CD4-positive, CD25-positive, alpha-beta regulatory T cell (primary cell): ENCODE measurements around the gene SMARCD3. TPM values are rescaled to one million over a fixed set of nuclear protein-coding genes. Genes with fewer than 3 reads are reported as not detected.

ENCODE experiments used
- ATAC-seq, 2 donors: fragments of 150-1000 bp; cut with Tn5 transposase; one replicate each; pipeline ENCODE4 v1.10.0; 2021; ENCODE audit warnings: low read depth in 2 of 2, moderate number of reproducible peaks in 2 of 2, moderate library complexity in 1 of 2
- DNase-seq, 3 donors: peaks; one replicate each; pipeline versions ENCODE4 v3.0.0 to v3.0.0-alpha.2; 2012 to 2022; ENCODE audit warnings: mixed read lengths in 1 of 3
- H3K27ac ChIP-seq: one replicate; pipeline ENCODE4 v1.7.0; 2013; ENCODE audit warnings: mild to moderate bottlenecking, low read length; ENCODE audit not compliant: insufficient read depth, poor library complexity, severe bottlenecking
- H3K27me3 ChIP-seq: one replicate; pipeline ENCODE4 v1.7.0; 2013; ENCODE audit warnings: low read length; ENCODE audit not compliant: control insufficient read depth, insufficient read depth
- H3K36me3 ChIP-seq: one replicate; pipeline ENCODE4 v1.7.0; 2013; ENCODE audit warnings: mild to moderate bottlenecking, low read length, moderate library complexity; ENCODE audit not compliant: control insufficient read depth, insufficient read depth
- H3K4me1 ChIP-seq: 2 replicates; pipeline ENCODE4 v1.7.0; 2013; ENCODE audit warnings: mild to moderate bottlenecking, low read length; ENCODE audit not compliant: insufficient read depth, control insufficient read depth, poor library complexity, severe bottlenecking
- H3K4me3 ChIP-seq: one replicate; pipeline ENCODE4 v1.7.0; 2013; ENCODE audit warnings: low read depth, mild to moderate bottlenecking, low read length, moderate library complexity
- H3K9me3 ChIP-seq, 2 experiments: 1 replicate in 1 of 2; 2 replicates in 1 of 2; pipeline ENCODE4 v1.7.0; 2013; ENCODE audit warnings: low read length in 2 of 2, mild to moderate bottlenecking in 1 of 2, moderate library complexity in 1 of 2; ENCODE audit not compliant: control insufficient read depth in 2 of 2
- H3K27ac Mint-ChIP-seq, 3 donors: one replicate each; pipeline ENCODE4 v1.8.0; 2020 to 2022; ENCODE audit warnings: mild to moderate bottlenecking in 3 of 3, mixed read lengths in 3 of 3, moderate library complexity in 2 of 3
- H3K27me3 Mint-ChIP-seq: one replicate; pipeline ENCODE4 v1.8.0; 2022; ENCODE audit warnings: mild to moderate bottlenecking, mixed read lengths
- H3K36me3 Mint-ChIP-seq: one replicate; pipeline ENCODE4 v1.8.0; 2020; ENCODE audit warnings: mixed read lengths
- H3K4me1 Mint-ChIP-seq, 4 donors: one replicate each; pipeline ENCODE4 v1.8.0; 2020 to 2022; ENCODE audit warnings: mixed read lengths in 4 of 4, mild to moderate bottlenecking in 1 of 4
- H3K4me3 Mint-ChIP-seq, 4 donors: one replicate each; pipeline ENCODE4 v1.8.0; 2020 to 2022; ENCODE audit warnings: mild to moderate bottlenecking in 4 of 4, mixed read lengths in 4 of 4, moderate library complexity in 3 of 4
- H3K9me3 Mint-ChIP-seq, 7 donors: one replicate each; pipeline ENCODE4 v1.8.0; 2020 to 2022; ENCODE audit warnings: mixed read lengths in 7 of 7, mild to moderate bottlenecking in 3 of 7, moderate library complexity in 2 of 7
- polyA plus RNA-seq, 4 donors: library from polyadenylated mRNA; unstranded; fragments of 300-500 nt; fragmentation: Illumina TruSeq; gene quantifications; one replicate each; pipeline ENCODE4 v1.2.3, GENCODE V29; 2021
- total RNA-seq: library from RNA; stranded (reverse); gene quantifications from one replicate; pipeline ENCODE4 v1.2.3, GENCODE V29; 2022

SMARCD3 gene
- total and polyA plus RNA-seq, 5 donors from 2014 or later = 1.5 to 4.7 (median 2.5) TPM

- Histone ChIP-seq H3K27me3 (peaks cover 2% of the 10 kb centered on the region), H3K36me3 (no peaks in the 10 kb centered on the region), H3K9me3 (no peaks in the 10 kb centered on the region), H3K4me3 (no peak overlapping the region), H3K4me1 (no peaks in the 10 kb centered on the region), H3K27ac (no peak overlapping the region)
- ATAC-seq (no peak), DNase-seq (no peak)
- Mint-ChIP-seq H3K4me3 (no peak overlapping the region), H3K9me3 (peaks cover 0 to 2% (median 0%) of the 10 kb centered on the region in 7 donors), H3K4me1 (no peaks in the 10 kb centered on the region), H3K27me3 (peaks cover 20% of the 10 kb centered on the region), H3K27ac (peak overlapping the region in 1 of 3 donors; percentile 23), H3K36me3 (no peaks in the 10 kb centered on the region)
Measured at GRCh38 chr7:151194188-151194587, 54.3 kb downstream of the SMARCD3 start.

GRCh38 chr7:151193203-151193978, 55.1 kb downstream of the SMARCD3 start:
- no peaks in the 10 kb centered on the region for H3K36me3 ChIP-seq
- Mint-ChIP-seq H3K4me1 (no peaks in the 10 kb centered on the region), H3K36me3 (no peaks in the 10 kb centered on the region), H3K27me3 (peaks cover 26% of the 10 kb centered on the region), H3K27ac (peak overlapping the region in 1 of 3 donors; percentile 38), H3K9me3 (peaks cover 0 to 2% (median 0%) of the 10 kb centered on the region in 7 donors), H3K4me3 (no peak overlapping the region)
- H3K4me3 ChIP-seq = no peak overlapping the region
- H3K9me3 ChIP-seq = no peaks in the 10 kb centered on the region
- H3K27ac ChIP-seq = no peak overlapping the region
- peaks cover 2% of the 10 kb centered on the region for H3K27me3 ChIP-seq
- no peak for ATAC-seq
- no peaks in the 10 kb centered on the region for H3K4me1 ChIP-seq
- DNase-seq = no peak

DNA sequence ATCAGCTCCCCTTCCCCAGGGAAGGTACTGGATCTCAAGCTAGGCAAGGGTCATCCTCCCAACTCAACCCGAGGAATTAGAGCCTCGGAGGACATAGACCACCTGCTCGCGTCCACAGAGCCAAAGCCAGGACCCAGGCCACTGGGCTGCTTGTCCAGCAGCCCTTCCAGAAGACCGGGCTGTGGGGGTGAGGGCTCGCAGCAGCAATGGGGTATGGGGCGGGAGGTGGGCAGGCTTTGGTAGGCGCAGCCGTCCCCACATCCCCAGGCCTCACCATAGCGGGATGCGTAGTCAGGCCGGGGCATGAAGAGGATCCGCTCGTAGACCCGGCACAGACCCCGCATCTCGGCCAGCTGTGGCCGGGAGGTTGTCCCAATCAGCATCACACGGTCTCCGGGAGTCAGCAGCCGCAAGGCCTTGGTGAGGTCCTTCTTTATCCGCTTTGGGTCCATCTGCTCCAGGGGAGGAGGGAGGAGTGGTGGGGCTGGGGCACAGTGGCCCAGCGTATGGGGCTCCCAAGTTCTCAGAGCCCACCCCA, 56.4 kb downstream of the SMARCD3 start:
- Mint-ChIP-seq H3K4me1 (no peaks in the 10 kb centered on the region), H3K27ac (no peak overlapping the region), H3K4me3 (no peak overlapping the region), H3K36me3 (no peaks in the 10 kb centered on the region), H3K9me3 (peaks cover 0 to 2% (median 0%) of the 10 kb centered on the region in 7 donors), H3K27me3 (peaks cover 26% of the 10 kb centered on the region)
- H3K4me1 ChIP-seq = no peaks in the 10 kb centered on the region
- no peak overlapping the region for H3K4me3 ChIP-seq
- no peak overlapping the region for H3K27ac ChIP-seq
- ATAC-seq (no peak), DNase-seq (no peak)
- H3K36me3 ChIP-seq = no peaks in the 10 kb centered on the region
- H3K27me3 ChIP-seq = peaks cover 2% of the 10 kb centered on the region
- no peaks in the 10 kb centered on the region for H3K9me3 ChIP-seq

DNA sequence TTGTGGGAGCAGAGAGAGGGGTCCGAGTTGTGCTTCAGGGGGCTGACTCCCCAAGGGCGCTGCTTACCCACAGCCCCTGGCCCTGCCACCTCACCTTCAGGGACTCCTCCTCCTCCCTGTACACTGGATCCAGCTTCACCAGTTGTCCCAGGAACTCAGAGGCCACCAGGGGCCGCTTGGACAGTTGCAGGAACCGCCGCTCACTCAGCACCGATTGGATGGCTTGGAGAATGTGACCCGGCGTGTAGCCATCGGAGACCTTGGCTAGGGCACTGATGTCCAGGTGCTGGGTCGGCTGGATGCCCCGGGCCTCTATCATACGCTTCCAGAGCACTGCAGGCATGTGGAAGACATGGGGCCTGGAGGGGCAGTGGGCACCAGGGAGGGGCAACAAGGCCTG, 57.0 kb downstream of the SMARCD3 start:
- Mint-ChIP-seq H3K36me3 (no peaks in the 10 kb centered on the region), H3K27ac (no peak overlapping the region), H3K4me3 (no peak overlapping the region), H3K27me3 (peaks cover 26% of the 10 kb centered on the region), H3K9me3 (peaks cover 0 to 2% (median 0%) of the 10 kb centered on the region in 7 donors), H3K4me1 (no peaks in the 10 kb centered on the region)
- H3K36me3 ChIP-seq = no peaks in the 10 kb centered on the region
- ATAC-seq (no peak), DNase-seq (no peak)
- H3K9me3 ChIP-seq = no peaks in the 10 kb centered on the region
- H3K4me1 ChIP-seq = no peaks in the 10 kb centered on the region
- peaks cover 2% of the 10 kb centered on the region for H3K27me3 ChIP-seq
- no peak overlapping the region for H3K4me3 ChIP-seq
- no peak overlapping the region for H3K27ac ChIP-seq

DNA sequence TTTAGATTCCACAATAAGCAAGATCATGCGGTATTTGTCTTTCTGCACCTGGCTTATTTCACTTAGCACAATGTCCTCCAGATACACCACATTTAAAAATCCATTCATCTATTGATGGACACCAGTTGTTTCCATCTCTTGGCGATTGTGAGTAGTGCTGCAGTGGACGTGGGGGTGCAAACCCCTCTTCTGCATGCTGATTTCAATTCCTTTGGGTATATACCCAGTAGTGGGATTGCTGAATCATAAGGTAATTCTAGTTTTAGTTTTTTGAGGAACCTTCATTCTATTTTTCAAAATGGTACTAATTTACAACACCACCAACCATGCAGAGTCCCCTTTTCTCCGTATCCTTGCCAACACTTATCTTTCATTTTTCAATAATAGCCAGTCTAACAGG, 59.5 kb downstream of the SMARCD3 start:
- Mint-ChIP-seq H3K27me3 (peaks cover 14% of the 10 kb centered on the region), H3K4me1 (no peaks in the 10 kb centered on the region), H3K4me3 (no peak overlapping the region), H3K9me3 (no peaks in the 10 kb centered on the region), H3K27ac (no peak overlapping the region), H3K36me3 (no peaks in the 10 kb centered on the region)
- Histone ChIP-seq H3K9me3 (no peaks in the 10 kb centered on the region), H3K27me3 (peaks cover 2% of the 10 kb centered on the region), H3K36me3 (no peaks in the 10 kb centered on the region), H3K27ac (no peak overlapping the region), H3K4me3 (no peak overlapping the region), H3K4me1 (no peaks in the 10 kb centered on the region)
- no peak for ATAC-seq
- no peak for DNase-seq

Other genes with a start within 250 kb of the SMARCD3 start
- gene ATG9B, start 224.2 kb downstream of the SMARCD3 start, total RNA-seq = 21.2 TPM
- 10 to 100 TPM; 18.6 to 38.7 (median 36.2) TPM for gene ATG9B, start 224.2 kb downstream of the SMARCD3 start, polyA plus RNA-seq
- gene ABCB8, start 220.2 kb downstream of the SMARCD3 start, total RNA-seq = 61.4 TPM
- gene ABCB8, start 220.2 kb downstream of the SMARCD3 start, polyA plus RNA-seq = 10 to 100 TPM; 16.9 to 20.6 (median 18.6) TPM
- gene ASIC3, start 200.2 kb downstream of the SMARCD3 start, total RNA-seq = 5.9 TPM
- gene ASIC3, start 200.2 kb downstream of the SMARCD3 start, polyA plus RNA-seq = not detected
- gene CDK5, start 190.8 kb downstream of the SMARCD3 start, total RNA-seq = 7.6 TPM
- 10 to 100 TPM; 15.7 to 20.7 (median 17.6) TPM for gene CDK5, start 190.8 kb downstream of the SMARCD3 start, polyA plus RNA-seq
- gene SLC4A2, start 189.1 kb downstream of the SMARCD3 start, total RNA-seq = 71.7 TPM
- 10 to 100 TPM; 11.6 to 13.9 (median 12.3) TPM for gene SLC4A2, start 189.1 kb downstream of the SMARCD3 start, polyA plus RNA-seq
- 92.4 TPM for gene FASTK, start 167.9 kb downstream of the SMARCD3 start, total RNA-seq
- 10 to 100 TPM; 39.5 to 53.3 (median 46.6) TPM for gene FASTK, start 167.9 kb downstream of the SMARCD3 start, polyA plus RNA-seq
- gene TMUB1, start 165.2 kb downstream of the SMARCD3 start, total RNA-seq = 53.9 TPM
- gene TMUB1, start 165.2 kb downstream of the SMARCD3 start, polyA plus RNA-seq = 10 to 100 TPM; 41.1 to 54.6 (median 48.3) TPM
- 24.7 TPM for gene AGAP3, start 162.2 kb downstream of the SMARCD3 start, total RNA-seq
- 1 to 10 TPM; 1.9 to 3.2 (median 2.7) TPM for gene AGAP3, start 162.2 kb downstream of the SMARCD3 start, polyA plus RNA-seq
- not detected for gene GBX1, start 81.0 kb downstream of the SMARCD3 start, total RNA-seq
- not detected for gene GBX1, start 81.0 kb downstream of the SMARCD3 start, polyA plus RNA-seq
- gene ASB10, start 61.4 kb downstream of the SMARCD3 start, total RNA-seq = not detected
- not detected for gene ASB10, start 61.4 kb downstream of the SMARCD3 start, polyA plus RNA-seq
- gene H2BK1, start 38.2 kb downstream of the SMARCD3 start, total RNA-seq = 3.8 TPM
- gene H2BK1, start 38.2 kb downstream of the SMARCD3 start, polyA plus RNA-seq = not detected
- 16.3 TPM for gene ABCF2, start 21.5 kb downstream of the SMARCD3 start, total RNA-seq
- gene ABCF2, start 21.5 kb downstream of the SMARCD3 start, polyA plus RNA-seq = 10 to 100 TPM; 25.9 to 31.4 (median 29.7) TPM
- gene CHPF2, start 16.2 kb downstream of the SMARCD3 start, total RNA-seq = 38.8 TPM
- 10 to 100 TPM; 18.8 to 24.8 (median 23.0) TPM for gene CHPF2, start 16.2 kb downstream of the SMARCD3 start, polyA plus RNA-seq
- gene NUB1, start 93.1 kb upstream of the SMARCD3 start, total RNA-seq = 65.2 TPM
- 10 to 100 TPM; 51.0 to 65.0 (median 52.8) TPM for gene NUB1, start 93.1 kb upstream of the SMARCD3 start, polyA plus RNA-seq
- gene WDR86, start 161.3 kb upstream of the SMARCD3 start, total RNA-seq = 4.8 TPM
- under 1 TPM in 3 of 4 donors, not detected in 1; 0.15 to 0.71 (median 0.31) TPM for gene WDR86, start 161.3 kb upstream of the SMARCD3 start, polyA plus RNA-seq
- 0.39 TPM for gene CRYGN, start 191.4 kb upstream of the SMARCD3 start, total RNA-seq
- under 1 TPM in 3 of 4 donors, not detected in 1; 0.30 to 0.39 (median 0.38) TPM for gene CRYGN, start 191.4 kb upstream of the SMARCD3 start, polyA plus RNA-seq